B cell (primary cell): Measurements from ENCODE around the gene FAM43A. TPM values are rescaled to one million over a fixed set of nuclear protein-coding genes. Genes with fewer than 3 reads are reported as not detected.

Experiments used
- ATAC-seq: fragments of 200-7000 bp; cut with Tn5 transposase; one replicate; pipeline ENCODE4 v1.10.0; 2021; ENCODE audit warnings: low read depth, mild to moderate bottlenecking, moderate number of reproducible peaks, moderate library complexity
- CTCF ChIA-PET: fragments of 350-600 bp; sonication (Branson Sonifier 250); formaldehyde crosslinking; loops from one replicate; lab custom pipeline; 2021; ENCODE audit warnings: antibody characterized with exemption, inconsistent platforms; lab: Charles Lee
- POLR2A ChIA-PET: fragments of 350-600 bp; sonication (Branson Sonifier 250); formaldehyde crosslinking; loops from one replicate; lab custom pipeline; 2021; ENCODE audit warnings: antibody characterized with exemption; lab: Charles Lee
- DNase-seq: peaks from one replicate; pipeline ENCODE4 v3.0.0; 2013
- H2AFZ ChIP-seq: 2 replicates; pipeline ENCODE4 v1.6.1; 2012; ENCODE audit warnings: mild to moderate bottlenecking, low read depth, low read length; ENCODE audit not compliant: insufficient read depth, poor library complexity, severe bottlenecking
- H3K27ac ChIP-seq, 2 donors: 1 replicate in 1 of 2; 2 replicates in 1 of 2; pipeline ENCODE4 v1.5.1; 2012 to 2013; ENCODE audit warnings: low read length in 2 of 2, mild to moderate bottlenecking in 2 of 2, moderate library complexity in 1 of 2
- H3K27me3 ChIP-seq, 4 experiments: fragments of 200-600 bp in 1 of 4; sonication (generic) in 1 of 4; replicated peaks in 1 of 4; 1 replicate in 2 of 4; 2 replicates in 2 of 4; pipeline versions ENCODE4 v1.6.1 to v1.7.0; 2013 to 2016; ENCODE audit warnings: low read length in 3 of 4, mild to moderate bottlenecking in 2 of 4, mixed read lengths in 1 of 4, moderate library complexity in 1 of 4; ENCODE audit not compliant: insufficient read depth in 4 of 4, control insufficient read depth in 3 of 4; ENCODE audit errors: control extremely low read depth in 1 of 4
- H3K36me3 ChIP-seq, 2 experiments: replicated peaks in 1 of 2; 1 replicate in 1 of 2; 2 replicates in 1 of 2; pipeline versions ENCODE4 v1.6.1 to v1.7.1; 2013; ENCODE audit warnings: low read length in 1 of 2; ENCODE audit not compliant: insufficient read depth in 2 of 2, control insufficient read depth in 1 of 2; ENCODE audit errors: control extremely low read depth in 1 of 2, extremely low read depth in 1 of 2
- H3K4me1 ChIP-seq, 2 donors: fragments of 200-600 bp in 1 of 2; sonication (generic) in 1 of 2; 1 replicate in 1 of 2; 2 replicates in 1 of 2; pipeline versions ENCODE4 v1.5.1 to v1.6.1; 2013 to 2017; ENCODE audit warnings: low read length in 2 of 2; ENCODE audit not compliant: control insufficient read depth in 2 of 2, insufficient read depth in 2 of 2
- H3K4me2 ChIP-seq: replicated peaks from 2 replicates; pipeline ENCODE3; 2012; ENCODE audit warnings: mild to moderate bottlenecking, low read depth, low read length; ENCODE audit not compliant: poor library complexity, severe bottlenecking
- H3K4me3 ChIP-seq, 5 experiments: fragments of 200-600 bp in 1 of 5; sonication (generic) in 1 of 5; 1 replicate in 3 of 5; 2 replicates in 2 of 5; pipeline versions ENCODE4 v1.5.1 to v1.7.0; 2011 to 2016; ENCODE audit warnings: low read length in 4 of 5, mild to moderate bottlenecking in 4 of 5, low read depth in 2 of 5, control low read depth in 1 of 5, moderate library complexity in 1 of 5; ENCODE audit not compliant: insufficient read depth in 1 of 5; ENCODE audit errors: control extremely low read depth in 1 of 5, extremely low read depth in 1 of 5
- H3K79me2 ChIP-seq: fragments of 200-600 bp; sonication (generic); one replicate; pipeline ENCODE4 v1.6.0; 2016; ENCODE audit warnings: low read length; ENCODE audit not compliant: control insufficient read depth, insufficient read depth
- H3K9ac ChIP-seq: fragments of 200-600 bp; sonication (generic); 2 replicates; pipeline ENCODE4 v1.6.1; 2017; ENCODE audit warnings: mild to moderate bottlenecking, low read length, moderate library complexity
- H3K9me3 ChIP-seq, 3 donors: one replicate each; pipeline versions ENCODE4 v1.6.1 to v1.7.1; 2013; ENCODE audit warnings: low read length in 2 of 3; ENCODE audit not compliant: control insufficient read depth in 2 of 3, insufficient read depth in 1 of 3; ENCODE audit errors: control extremely low read depth in 1 of 3
- H4K20me1 ChIP-seq: 2 replicates; pipeline ENCODE4 v1.6.0; 2012; ENCODE audit warnings: mild to moderate bottlenecking, low read length; ENCODE audit not compliant: insufficient read depth, control insufficient read depth, poor library complexity, severe bottlenecking
- H3K27ac Mint-ChIP-seq: one replicate; pipeline ENCODE4 v1.8.0; 2021; ENCODE audit warnings: mixed read lengths
- H3K27me3 Mint-ChIP-seq: one replicate; pipeline ENCODE4 v1.8.0; 2021; ENCODE audit warnings: mixed read lengths
- H3K4me1 Mint-ChIP-seq: one replicate; pipeline ENCODE4 v1.8.0; 2021; ENCODE audit warnings: mixed read lengths
- H3K4me3 Mint-ChIP-seq: one replicate; pipeline ENCODE4 v1.8.0; 2021; ENCODE audit warnings: mixed read lengths
- H3K9me3 Mint-ChIP-seq: one replicate; pipeline ENCODE4 v1.8.0; 2022; ENCODE audit warnings: mixed read lengths; ENCODE audit not compliant: insufficient read depth
- EZH2 ChIP-seq: IDR thresholded peaks from 2 replicates; pipeline ENCODE4 v1.6.1; 2012; ENCODE audit warnings: borderline replicate concordance, low read depth, mild to moderate bottlenecking, moderate library complexity, low read length; ENCODE audit not compliant: insufficient read depth, poor library complexity, severe bottlenecking
- WGBS: methylation state at CpG from one replicate; pipeline ENCODE4 v1.1.5; 2013; ENCODE audit warnings: missing lambda C conversion rate; ENCODE audit not compliant: insufficient coverage; 5-methylcytosine and 5-hydroxymethylcytosine counted together
- intact Hi-C: fragments of 100-400 bp; cut with micrococcal nuclease; formaldehyde crosslinking; loops from one replicate; pipeline ENCODE4 v1.10.0; 2022
- polyA plus RNA-seq: library from polyadenylated mRNA; depleted of rRNA; stranded (reverse); fragments of >200 nt; gene quantifications from 2 replicates; pipeline ENCODE4 v1.2.3, GENCODE V29; 2012
- total RNA-seq, 2 donors: library from RNA; stranded (reverse); fragments of 120-200 nt in 1 of 2; gene quantifications; 1 replicate in 1 of 2; 2 replicates in 1 of 2; pipeline versions ENCODE4 v1.2.3 to v1.2.4, GENCODE V29; 2013 to 2022
- TF ChIP-seq, protein P1 (sequence below): fragments of 200-600 bp; IDR thresholded peaks from one replicate; pipeline ENCODE4 v1.8.0; 2022; ENCODE audit warnings: antibody characterized with exemption, mild to moderate bottlenecking

The FAM43A gene
- total and polyA plus RNA-seq, 2 donors (not counting 1 experiment from before 2014, with no cell fraction given) = 17.1 to 78.6 TPM

DNA sequence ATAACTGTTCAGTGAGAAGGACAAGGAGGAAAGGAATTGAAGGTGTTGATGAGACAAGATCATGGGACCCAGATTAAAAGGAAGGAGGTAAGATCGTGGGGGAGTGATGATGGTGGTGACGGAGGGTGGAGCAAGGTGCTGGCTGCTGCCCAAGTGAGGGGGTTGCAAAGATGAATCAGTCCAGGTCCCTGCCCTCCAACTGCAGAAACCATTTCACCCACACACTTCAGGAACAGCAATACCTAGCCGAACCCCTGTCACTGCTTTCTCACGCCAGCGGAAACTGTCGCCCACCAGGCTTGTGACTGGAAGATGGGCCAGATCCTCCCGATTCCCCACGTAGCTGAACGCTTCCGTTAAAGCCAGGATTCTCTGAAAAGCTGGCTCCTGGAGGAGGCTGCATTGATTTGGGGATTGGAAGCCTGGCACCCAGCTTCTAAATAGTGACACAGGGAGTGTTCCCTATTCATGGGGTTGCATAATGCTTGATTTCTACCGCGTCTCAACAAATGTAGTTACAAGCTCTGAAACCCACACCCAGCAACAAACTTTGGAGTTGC is 10.5 kb upstream of the FAM43A start:
- H3K27ac Mint-ChIP-seq = no peak overlapping the region

DNA sequence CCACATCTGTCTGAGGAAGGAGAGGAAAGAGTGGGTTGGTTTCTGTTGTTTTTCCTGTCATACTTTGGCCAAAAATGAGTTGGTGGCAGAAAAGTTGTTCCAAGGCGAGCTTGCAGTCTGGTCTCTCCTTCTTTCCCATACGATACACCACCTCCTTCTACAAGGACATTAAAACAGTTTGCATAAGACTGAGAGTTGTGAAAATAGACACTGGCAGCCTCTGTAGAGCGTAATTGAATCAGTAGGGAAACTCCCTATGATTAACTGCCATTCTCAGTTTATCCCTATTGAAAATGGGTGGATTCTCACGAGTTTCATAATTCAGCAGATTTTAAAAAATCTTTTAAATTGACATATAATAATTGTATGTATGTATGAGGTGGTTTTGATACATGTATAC is 10.0 kb upstream of the FAM43A start:
- DNase-seq (no peak), ATAC-seq (no peak)
- POLR2A ChIA-PET = interaction anchor here (0.5 to 1.0 kb wide), 2 partner anchors 283 to 410 kb away, joined by 3 read pairs; no protein-coding TSS in a partner anchor
- Histone ChIP-seq H3K79me2 (peaks cover 13% of the 10 kb centered on the region), H3K9me3 (no peaks in the 10 kb centered on the region), H3K4me1 (peaks cover 8 to 13% of the 10 kb centered on the region in 2 donors), H3K4me2 (no peak overlapping the region), H3K27ac (no peak overlapping the region), H2AFZ (no peak overlapping the region), H3K9ac (no peak overlapping the region), H3K27me3 (no peaks in the 10 kb centered on the region), H3K4me3 (no peak overlapping the region), H3K36me3 (no peaks in the 10 kb centered on the region), H4K20me1 (peaks cover 7% of the 10 kb centered on the region)
- H3K27ac Mint-ChIP-seq = no peak overlapping the region
- no CpG with 5 or more reads among the region's 4 CpGs for WGBS
- H3K9me3 Mint-ChIP-seq = no peaks in the 10 kb centered on the region
- CTCF ChIA-PET = interaction anchor here (0.9 to 10.9 kb wide), 4 partner anchors 12 to 595 kb away, joined by 3 to 231 read pairs (median 4); partner anchors contain the start of genes FAM43A and XXYLT1
- peaks cover 11% of the 10 kb centered on the region for H3K4me1 Mint-ChIP-seq
- no peak overlapping the region for H3K4me3 Mint-ChIP-seq
- H3K27me3 Mint-ChIP-seq = peaks cover 7% of the 10 kb centered on the region
- intact Hi-C loops = no loop called here
- TF ChIP-seq, protein P1, sequence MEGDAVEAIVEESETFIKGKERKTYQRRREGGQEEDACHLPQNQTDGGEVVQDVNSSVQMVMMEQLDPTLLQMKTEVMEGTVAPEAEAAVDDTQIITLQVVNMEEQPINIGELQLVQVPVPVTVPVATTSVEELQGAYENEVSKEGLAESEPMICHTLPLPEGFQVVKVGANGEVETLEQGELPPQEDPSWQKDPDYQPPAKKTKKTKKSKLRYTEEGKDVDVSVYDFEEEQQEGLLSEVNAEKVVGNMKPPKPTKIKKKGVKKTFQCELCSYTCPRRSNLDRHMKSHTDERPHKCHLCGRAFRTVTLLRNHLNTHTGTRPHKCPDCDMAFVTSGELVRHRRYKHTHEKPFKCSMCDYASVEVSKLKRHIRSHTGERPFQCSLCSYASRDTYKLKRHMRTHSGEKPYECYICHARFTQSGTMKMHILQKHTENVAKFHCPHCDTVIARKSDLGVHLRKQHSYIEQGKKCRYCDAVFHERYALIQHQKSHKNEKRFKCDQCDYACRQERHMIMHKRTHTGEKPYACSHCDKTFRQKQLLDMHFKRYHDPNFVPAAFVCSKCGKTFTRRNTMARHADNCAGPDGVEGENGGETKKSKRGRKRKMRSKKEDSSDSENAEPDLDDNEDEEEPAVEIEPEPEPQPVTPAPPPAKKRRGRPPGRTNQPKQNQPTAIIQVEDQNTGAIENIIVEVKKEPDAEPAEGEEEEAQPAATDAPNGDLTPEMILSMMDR = no peak
- no peak for TF ChIP-seq EZH2

More for the DNA sequence above, 10.5 kb upstream of the FAM43A start:
- 88% methylated on average over 8 of the region's 12 CpGs for whole genome bisulfite sequencing
- no peak overlapping the region for H3K4me3 Mint-ChIP-seq
- H3K9ac ChIP-seq = no peak overlapping the region
- H3K36me3 ChIP-seq = no peaks in the 10 kb centered on the region
- POLR2A ChIA-PET = interaction anchor here (0.5 kb wide), 1 partner anchor 284 kb away, joined by 3 read pairs; no protein-coding TSS in a partner anchor
- TF ChIP-seq EZH2 = no peak
- TF ChIP-seq, protein P1 = no peak
- H3K4me3 ChIP-seq = no peak overlapping the region
- no peaks in the 10 kb centered on the region for H3K9me3 Mint-ChIP-seq
- no peak overlapping the region for H3K4me2 ChIP-seq
- peaks cover 13 to 15% of the 10 kb centered on the region in 2 donors for H3K4me1 ChIP-seq
- intact Hi-C loops = no loop called here
- H3K27me3 Mint-ChIP-seq = peaks cover 7% of the 10 kb centered on the region
- H3K79me2 ChIP-seq = peaks cover 18% of the 10 kb centered on the region
- ATAC-seq (no peak), DNase-seq (no peak)
- H4K20me1 ChIP-seq = peaks cover 12% of the 10 kb centered on the region
- CTCF ChIA-PET = interaction anchor here (0.9 to 10.9 kb wide), 4 partner anchors 12 to 596 kb away, joined by 3 to 231 read pairs (median 12); partner anchors contain the start of genes FAM43A and XXYLT1
- no peak overlapping the region for H2AFZ ChIP-seq
- H3K9me3 ChIP-seq = no peaks in the 10 kb centered on the region
- H3K4me1 Mint-ChIP-seq = peaks cover 16% of the 10 kb centered on the region
- no peak overlapping the region for H3K27ac ChIP-seq
- H3K27me3 ChIP-seq = no peaks in the 10 kb centered on the region
